Stomach (tissue), 9 donors: ENCODE results near the gene TMEM256. TPM values are rescaled to one million over a fixed set of nuclear protein-coding genes. Genes with fewer than 3 reads are reported as not detected.

ENCODE experiments used
- DNase-seq, 2 donors: peaks; one replicate each; pipeline versions ENCODE4 v3.0.0 to v3.0.0-alpha.2; 2013 to 2019
- H3K27ac ChIP-seq, 5 donors: fragments of 200-600 bp in 4 of 5; sonication (generic) in 4 of 5; one replicate each; pipeline ENCODE4 v1.5.1; 2013 to 2019; ENCODE audit warnings: mild to moderate bottlenecking in 1 of 5, moderate library complexity in 1 of 5
- H3K27me3 ChIP-seq, 3 donors: fragments of 200-600 bp; sonication (generic); one replicate each; pipeline ENCODE4 v1.5.1; 2017 to 2019; ENCODE audit warnings: mixed run types in 1 of 3
- H3K36me3 ChIP-seq, 4 donors: fragments of 200-600 bp; sonication (generic); 1 replicate in 3 of 4; 2 replicates in 1 of 4; pipeline ENCODE4 v1.5.1; 2016 to 2019
- H3K4me1 ChIP-seq, 4 donors: fragments of 200-600 bp; sonication (generic); one replicate each; pipeline ENCODE4 v1.5.1; 2016 to 2019
- H3K4me3 ChIP-seq, 4 donors: fragments of 200-600 bp; sonication (generic) in 3 of 4; one replicate each; pipeline ENCODE4 v1.5.1; 2016 to 2019; ENCODE audit warnings: mild to moderate bottlenecking in 1 of 4
- H3K9me3 ChIP-seq, 4 donors: fragments of 200-600 bp; sonication (generic); one replicate each; pipeline ENCODE4 v1.5.1; 2016 to 2019
- CTCF ChIP-seq, 7 experiments: fragments of 450-650 bp in 4 of 7; fragments of 200-600 bp in 3 of 7; sonication (generic) in 3 of 7; IDR thresholded peaks; one replicate each; pipeline ENCODE4 v1.5.1; 2016 to 2019; ENCODE audit warnings: antibody characterized with exemption in 7 of 7, control low read depth in 2 of 7, mild to moderate bottlenecking in 1 of 7
- EP300 ChIP-seq: sonication (generic); formaldehyde crosslinking; IDR thresholded peaks from one replicate; pipeline ENCODE4 v1.6.1; 2017; ENCODE audit warnings: antibody characterized with exemption
- POLR2A ChIP-seq, 4 donors: fragments of 450-650 bp; IDR thresholded peaks; one replicate each; pipeline ENCODE4 v1.6.1; 2016; ENCODE audit warnings: antibody characterized with exemption in 4 of 4, control low read depth in 2 of 4, mild to moderate bottlenecking in 1 of 4, moderate library complexity in 1 of 4
- POLR2AphosphoS5 ChIP-seq, 3 donors: sonication (generic); formaldehyde crosslinking; IDR thresholded peaks; one replicate each; pipeline ENCODE4 v1.6.1; 2016; ENCODE audit warnings: antibody characterized with exemption in 3 of 3
- WGBS, 5 donors: extraction: QIAGEN DNeasy Blood & Tissue Kit in 3 of 5; methylation state at CpG; one replicate each; pipeline versions ENCODE4 v1.1.5 to v1.1.7; 2013 to 2018; 5-methylcytosine and 5-hydroxymethylcytosine counted together
- intact Hi-C: fragments of 100-400 bp; cut with DNase I; formaldehyde crosslinking; loops from one replicate; pipeline ENCODE4 v1.15.1; 2023; ENCODE audit warnings: low total_unique reads
- polyA plus RNA-seq, 3 donors: library from polyadenylated mRNA; stranded (reverse); fragments of 200-250 nt; gene quantifications; one replicate each; pipeline ENCODE4 v1.2.3, GENCODE V29; 2013
- total RNA-seq, 5 donors: library from RNA; depleted of rRNA; stranded (reverse); fragments of >200 nt; gene quantifications; one replicate each; pipeline versions ENCODE4 v1.1.0 to v1.2.3, GENCODE V29; 2014 to 2016
- donor health status: healthy with polysubstance abuse.
- donor health status: Bipolar disorder and iron deficiency.
- donor health status: healthy.

The TMEM256 gene
- total and polyA plus RNA-seq, 8 donors, result 39.8 to 347 (median 253) TPM; not detected in 1

GRCh38 chr17:7383371-7383741 is 20.5 kb downstream of the TMEM256 start:
- Histone ChIP-seq H3K4me1 (peaks cover 25 to 46% (median 37%) of the 10 kb centered on the region in 4 donors), H3K4me3 (peak overlapping the region in 3 of 4 donors; percentile 43 to 53 (median 46)), H3K36me3 (peaks cover 8 to 49% (median 43%) of the 10 kb centered on the region in 4 donors), H3K27ac (peak overlapping the region in 1 of 5 donors; percentile 76), H3K9me3 (no peaks in the 10 kb centered on the region), H3K27me3 (peaks cover 0 to 32% (median 5%) of the 10 kb centered on the region in 3 donors)
- DNase-seq, result no peak
- WGBS, 5 donors, result 70 to 93% (median 87%) methylated on average over 6 to 11 of the region's 11 CpGs
- TF ChIP-seq EP300 (no peak), POLR2AphosphoS5 (IDR thresholded peaks at IDR 0.05) (no peak), CTCF (IDR thresholded peaks at IDR 0.05) (no peak), POLR2A (IDR thresholded peaks at IDR 0.05) (no peak)
- intact Hi-C loops, result no loop called here

GRCh38 chr17:7382901-7383300 is 21.0 kb downstream of the TMEM256 start:
- peaks cover 4 to 44% (median 38%) of the 10 kb centered on the region in 4 donors for H3K36me3 ChIP-seq
- intact Hi-C loops, result no loop called here

GRCh38 chr17:7380855-7381683 is 22.8 kb downstream of the TMEM256 start, which contains the start of gene TNK1:
Gene TNK1, plus strand, starts transcription at chr17:7381089. Its CDS starts 1,838 bp downstream, at chr17:7382927.
- Histone ChIP-seq H3K9me3 (no peaks in the 10 kb centered on the region), H3K4me1 (peaks cover 25 to 46% (median 37%) of the 10 kb centered on the region in 4 donors), H3K27ac (peak within 1 kb of the TSS; percentile 75 to 87 (median 82)), H3K27me3 (peaks cover 0 to 32% (median 5%) of the 10 kb centered on the region in 3 donors), H3K36me3 (peaks cover 0 to 26% (median 20%) of the 10 kb centered on the region in 4 donors), H3K4me3 (peak within 1 kb of the TSS; percentile 49 to 68 (median 54))
- TF ChIP-seq POLR2A (IDR thresholded peaks at IDR 0.05) (peak in 1 of 4 donors; percentile 74), CTCF (IDR thresholded peaks at IDR 0.05) (no peak), POLR2AphosphoS5 (IDR thresholded peaks at IDR 0.05) (peak in 2 of 3 donors; percentile 80 to 92), EP300 (no peak)
- WGBS, 5 donors, result 3 to 10% (median 6%) methylated on average over 15 to 52 of the region's 52 CpGs
- intact Hi-C loops, result no loop called here
- DNase-seq, result peak; percentile 86 to 89

More at GRCh38 chr17:7382901-7383300, 21.0 kb downstream of the TMEM256 start:
- TF ChIP-seq EP300, result no peak
- no peak for TF ChIP-seq POLR2AphosphoS5 (IDR thresholded peaks at IDR 0.05)
- no peak for TF ChIP-seq POLR2A (IDR thresholded peaks at IDR 0.05)
- no peak for TF ChIP-seq CTCF (IDR thresholded peaks at IDR 0.05)
- Histone ChIP-seq H3K9me3 (no peaks in the 10 kb centered on the region), H3K4me3 (no peak overlapping the region), H3K4me1 (peaks cover 25 to 46% (median 37%) of the 10 kb centered on the region in 4 donors), H3K27me3 (peaks cover 0 to 32% (median 5%) of the 10 kb centered on the region in 3 donors), H3K27ac (no peak overlapping the region)
- DNase-seq, result no peak
- WGBS, 5 donors, result 90 to 95% (median 91%) methylated on average over 10 of the region's 10 CpGs

GRCh38 chr17:7380321-7380720 is 23.6 kb downstream of the TMEM256 start:
- no peaks in the 10 kb centered on the region for H3K9me3 ChIP-seq
- 14 to 51% (median 19%) methylated on average over 2 to 7 of the region's 7 CpGs for WGBS, 5 donors
- H3K27ac ChIP-seq, result peak overlapping the region; percentile 75 to 87 (median 82)
- peaks cover 0 to 20% (median 15%) of the 10 kb centered on the region in 4 donors for H3K36me3 ChIP-seq
- peaks cover 0 to 32% (median 5%) of the 10 kb centered on the region in 3 donors for H3K27me3 ChIP-seq
- H3K4me1 ChIP-seq, result peaks cover 25 to 46% (median 37%) of the 10 kb centered on the region in 4 donors
- no peak for TF ChIP-seq CTCF (IDR thresholded peaks at IDR 0.05)
- TF ChIP-seq EP300, result no peak
- TF ChIP-seq POLR2AphosphoS5 (IDR thresholded peaks at IDR 0.05), result no peak
- TF ChIP-seq POLR2A (IDR thresholded peaks at IDR 0.05), result no peak
- peak overlapping the region; percentile 49 to 68 (median 54) for H3K4me3 ChIP-seq
- intact Hi-C loops, result no loop called here
- peak; percentile 70 to 80 for DNase-seq
